Keratinocyte (primary cell): ENCODE data around the gene HS3ST3B1. TPM values are rescaled to one million over a fixed set of nuclear protein-coding genes. Genes with fewer than 3 reads are reported as not detected.

Experiments used
- DNase-seq: peaks from one replicate; pipeline ENCODE4 v3.0.0-alpha.2; 2011; ENCODE audit warnings: low read depth, missing footprints, low spot score
- FAIRE-seq: peaks from 2 replicates; lab custom pipeline; 2011; peaks lifted over from hg19 to GRCh38; lab: Jason Lieb, UNC
- H2AFZ ChIP-seq: 2 replicates; pipeline ENCODE4 v1.6.0; 2012; ENCODE audit warnings: low read length, control low read depth, inconsistent platforms; ENCODE audit not compliant: control insufficient read depth
- H3K27ac ChIP-seq: 2 replicates; pipeline ENCODE4 v1.5.1; 2011; ENCODE audit warnings: low read length; ENCODE audit not compliant: control insufficient read depth, insufficient read depth
- H3K27me3 ChIP-seq: 3 replicates; pipeline ENCODE4 v1.6.0; 2011; ENCODE audit warnings: low read length; ENCODE audit not compliant: control insufficient read depth, insufficient read depth; ENCODE audit errors: extremely low read depth
- H3K36me3 ChIP-seq, 2 experiments: 2 replicates in 1 of 2; 3 replicates in 1 of 2; pipeline ENCODE4 v1.5.1; 2011; ENCODE audit warnings: low read length in 2 of 2, mild to moderate bottlenecking in 1 of 2; ENCODE audit not compliant: control insufficient read depth in 2 of 2, insufficient read depth in 2 of 2; ENCODE audit errors: extremely low read depth in 1 of 2
- H3K4me1 ChIP-seq: 3 replicates; pipeline ENCODE4 v1.5.1; 2011; ENCODE audit warnings: low read length; ENCODE audit not compliant: control insufficient read depth, insufficient read depth; ENCODE audit errors: extremely low read depth
- H3K4me2 ChIP-seq: 3 replicates; pipeline ENCODE4 v1.6.0; 2011; ENCODE audit warnings: low read depth, low read length; ENCODE audit not compliant: control insufficient read depth, insufficient read depth; ENCODE audit errors: extremely low read depth
- H3K4me3 ChIP-seq, 3 experiments: fragments of 200-600 bp in 1 of 3; sonication (generic) in 1 of 3; 2 replicates in 2 of 3; 3 replicates in 1 of 3; pipeline ENCODE4 v1.5.1; 2011 to 2016; ENCODE audit warnings: low read length in 3 of 3, mild to moderate bottlenecking in 3 of 3, control low read depth in 2 of 3, inconsistent platforms in 1 of 3, low read depth in 1 of 3, mixed read lengths in 1 of 3, mixed run types in 1 of 3, moderate library complexity in 1 of 3; ENCODE audit not compliant: control insufficient read depth in 2 of 3, insufficient read depth in 2 of 3; ENCODE audit errors: extremely low read depth in 1 of 3
- H3K79me2 ChIP-seq: 2 replicates; pipeline ENCODE4 v1.6.0; 2012; ENCODE audit warnings: low read length; ENCODE audit not compliant: control insufficient read depth, insufficient read depth
- H3K9ac ChIP-seq: 3 replicates; pipeline ENCODE4 v1.6.0; 2011; ENCODE audit warnings: low read length; ENCODE audit not compliant: control insufficient read depth, insufficient read depth; ENCODE audit errors: extremely low read depth
- H3K9me1 ChIP-seq: 3 replicates; pipeline ENCODE4 v1.6.0; 2011; ENCODE audit warnings: low read length; ENCODE audit not compliant: control insufficient read depth, insufficient read depth; ENCODE audit errors: extremely low read depth
- H3K9me3 ChIP-seq: 2 replicates; pipeline ENCODE4 v1.5.1; 2012; ENCODE audit warnings: low read depth, low read length; ENCODE audit not compliant: control insufficient read depth
- H4K20me1 ChIP-seq: 3 replicates; pipeline ENCODE4 v1.6.0; 2011; ENCODE audit warnings: low read length; ENCODE audit not compliant: control insufficient read depth, insufficient read depth; ENCODE audit errors: extremely low read depth
- CTCF ChIP-seq, 3 experiments: IDR thresholded peaks in 1 of 3; conservative IDR thresholded peaks in 1 of 3; optimal IDR thresholded peaks in 1 of 3; 2 replicates in 2 of 3; 3 replicates in 1 of 3; pipeline versions ENCODE3 to v1.5.1; 2011; ENCODE audit warnings: low read length in 3 of 3, mild to moderate bottlenecking in 3 of 3, moderate library complexity in 2 of 3, control low read depth in 1 of 3, inconsistent platforms in 1 of 3; ENCODE audit not compliant: insufficient read depth in 2 of 3; ENCODE audit errors: extremely low read depth in 1 of 3
- EZH2 ChIP-seq: IDR thresholded peaks from one replicate; pipeline ENCODE4 v1.6.1; 2012; ENCODE audit warnings: inconsistent platforms, mild to moderate bottlenecking, low read length, moderate library complexity
- dilution Hi-C: fragments of 300-500 bp; cut with MboI; formaldehyde crosslinking; loops from one replicate; pipeline ENCODE4 v1.7.0; 2020; ENCODE audit warnings: low sequenced_read_pairs; ENCODE audit not compliant: extremely low pct_ligation_motif_present
- polyA plus RNA-seq, 5 experiments: library from polyadenylated mRNA; depleted of rRNA in 3 of 5; stranded (reverse) in 3 of 5; stranded (forward) in 1 of 5; unstranded in 1 of 5; fragments of >200 nt; gene quantifications; 1 replicate in 1 of 5; 2 replicates in 3 of 5; 3 replicates in 1 of 5; pipeline versions ENCODE4 v1.2.1 to v1.2.3, GENCODE V29; 2011 to 2012; ENCODE audit warnings: missing spikeins in 2 of 5, low read depth in 1 of 5, low replicate concordance in 1 of 5

Gene HS3ST3B1
- polyA plus RNA-seq, 1 donor (not counting 4 experiments of a cell fraction or from before 2014, with no cell fraction given) = 3.9 TPM

- H3K9ac ChIP-seq = no peak overlapping the region
- H3K9me1 ChIP-seq = no peaks in the 10 kb centered on the region
- H3K27ac ChIP-seq = no peak overlapping the region
- H3K9me3 ChIP-seq = no peaks in the 10 kb centered on the region
- H3K4me1 ChIP-seq = no peaks in the 10 kb centered on the region
- H4K20me1 ChIP-seq = no peaks in the 10 kb centered on the region
- no peak overlapping the region for H2AFZ ChIP-seq
- no peak overlapping the region for H3K4me2 ChIP-seq
- no peak overlapping the region for H3K4me3 ChIP-seq
- H3K36me3 ChIP-seq = no peaks in the 10 kb centered on the region
- FAIRE-seq = no peak
- TF ChIP-seq EZH2 = no peak
- no peak for TF ChIP-seq CTCF (optimal IDR thresholded peaks at IDR 0.05 in 1 of 3, IDR thresholded peaks at IDR 0.05 in 1 of 3, conservative IDR thresholded peaks at IDR 0.05 in 1 of 3; ENCODE audit: extremely low read depth in 1 of 3, insufficient read depth in 2 of 3, low read length in 3 of 3)
- no peak for DNase-seq
- H3K79me2 ChIP-seq = no peaks in the 10 kb centered on the region
- dilution Hi-C loops = no loop called here
- no peaks in the 10 kb centered on the region for H3K27me3 ChIP-seq
These were observed 86.2 kb downstream of the HS3ST3B1 start for GRCh38 chr17:14387036-14387435.

GRCh38 chr17:14389681-14390080 is 88.8 kb downstream of the HS3ST3B1 start:
- FAIRE-seq (no peak), DNase-seq (no peak)
- H3K79me2 ChIP-seq = no peaks in the 10 kb centered on the region
- no peaks in the 10 kb centered on the region for H3K36me3 ChIP-seq
- no peak overlapping the region for H3K4me2 ChIP-seq
- H3K27me3 ChIP-seq = no peaks in the 10 kb centered on the region
- no peak overlapping the region for H3K27ac ChIP-seq
- no peaks in the 10 kb centered on the region for H3K4me1 ChIP-seq
- no peaks in the 10 kb centered on the region for H4K20me1 ChIP-seq
- no peaks in the 10 kb centered on the region for H3K9me3 ChIP-seq
- H2AFZ ChIP-seq = no peak overlapping the region
- H3K4me3 ChIP-seq = no peak overlapping the region
- H3K9ac ChIP-seq = no peak overlapping the region
- no peaks in the 10 kb centered on the region for H3K9me1 ChIP-seq
- TF ChIP-seq CTCF (optimal IDR thresholded peaks at IDR 0.05 in 1 of 3, IDR thresholded peaks at IDR 0.05 in 1 of 3, conservative IDR thresholded peaks at IDR 0.05 in 1 of 3; ENCODE audit: extremely low read depth in 1 of 3, insufficient read depth in 2 of 3, low read length in 3 of 3) (no peak), EZH2 (no peak)
- dilution Hi-C loops = no loop called here
